SK-N-SH (cell line): ENCODE data around the gene ERMARD. TPM values are rescaled to one million over a fixed set of nuclear protein-coding genes. Genes with fewer than 3 reads are reported as not detected.

Experiments
- CTCF ChIA-PET: fragments of 300-600, 350-600 bp; formaldehyde crosslinking; extraction: SDS; loops from one replicate; lab custom pipeline; 2021; lab: Yijun Ruan, JAX
- POLR2A ChIA-PET: fragments of 350-600 bp; sonication (Branson Sonifier 250); formaldehyde crosslinking; extraction: SDS; loops from one replicate; lab custom pipeline; 2020; ENCODE audit warnings: antibody characterized with exemption, inconsistent platforms; lab: Yijun Ruan, JAX
- DNase-seq: peaks from one replicate; pipeline ENCODE4 v3.0.0; 2012
- H2AFZ ChIP-seq: fragments of 200-600 bp; sonication (generic); 2 replicates; pipeline ENCODE4 v1.8.1; 2016; ENCODE audit warnings: antibody characterized with exemption, mild to moderate bottlenecking, low read depth
- H3F3A ChIP-seq: fragments of 200-600 bp; sonication (generic); replicated peaks from 2 replicates; pipeline ENCODE3; 2016; ENCODE audit warnings: antibody characterized with exemption, mild to moderate bottlenecking; ENCODE audit not compliant: insufficient read depth
- H3K27ac ChIP-seq, 2 experiments: fragments of 200-500 bp in 1 of 2; fragments of 200-600 bp in 1 of 2; sonication (Bioruptor generic) in 1 of 2; sonication (generic), shearing (Covaris generic) in 1 of 2; 2 replicates each; pipeline versions ENCODE4 v1.5.1 to v1.6.1; 2014 to 2016; ENCODE audit warnings: low read depth in 2 of 2, inconsistent platforms in 1 of 2, low read length in 1 of 2, mild to moderate bottlenecking in 1 of 2, mixed read lengths in 1 of 2
- H3K27me3 ChIP-seq: fragments of 200-600 bp; sonication (generic), shearing (Covaris generic); 2 replicates; pipeline ENCODE4 v1.6.1; 2016; ENCODE audit warnings: mixed run types; ENCODE audit not compliant: insufficient read depth
- H3K36me3 ChIP-seq, 2 experiments: fragments of 200-500 bp in 1 of 2; fragments of 200-600 bp in 1 of 2; sonication (Bioruptor generic) in 1 of 2; sonication (generic) in 1 of 2; replicated peaks in 1 of 2; 2 replicates each; pipeline versions ENCODE3 to v1.5.1; 2014 to 2016; ENCODE audit warnings: low read length in 1 of 2, mild to moderate bottlenecking in 1 of 2; ENCODE audit not compliant: insufficient read depth in 2 of 2, control insufficient read depth in 1 of 2
- H3K4me1 ChIP-seq, 2 experiments: fragments of 200-500 bp in 1 of 2; fragments of 200-600 bp in 1 of 2; sonication (Bioruptor generic) in 1 of 2; sonication (generic), shearing (Covaris generic) in 1 of 2; 2 replicates each; pipeline versions ENCODE4 v1.5.1 to v1.6.1; 2014 to 2016; ENCODE audit warnings: low read depth in 1 of 2, low read length in 1 of 2, mixed run types in 1 of 2; ENCODE audit not compliant: insufficient read depth in 2 of 2, control insufficient read depth in 1 of 2
- H3K4me2 ChIP-seq: fragments of 200-600 bp; sonication (generic), shearing (Covaris generic); 2 replicates; pipeline ENCODE4 v1.6.1; 2017; ENCODE audit warnings: mixed run types
- H3K4me3 ChIP-seq, 2 experiments: fragments of 200-500 bp in 1 of 2; fragments of 200-600 bp in 1 of 2; sonication (Bioruptor generic) in 1 of 2; sonication (generic), shearing (Covaris generic) in 1 of 2; 2 replicates each; pipeline versions ENCODE4 v1.5.1 to v1.8.1; 2014 to 2016; ENCODE audit warnings: low read depth in 2 of 2, inconsistent platforms in 1 of 2, low read length in 1 of 2, mild to moderate bottlenecking in 1 of 2, mixed read lengths in 1 of 2, moderate library complexity in 1 of 2
- H3K79me2 ChIP-seq: fragments of 200-600 bp; sonication (generic); 2 replicates; pipeline ENCODE4 v1.8.1; 2017; ENCODE audit warnings: mild to moderate bottlenecking; ENCODE audit not compliant: insufficient read depth
- H3K9ac ChIP-seq: fragments of 200-600 bp; sonication (generic); 2 replicates; pipeline ENCODE4 v1.6.1; 2017; ENCODE audit warnings: mixed run types
- H3K9me2 ChIP-seq: fragments of 200-600 bp; sonication (generic); 2 replicates; pipeline ENCODE4 v1.6.1; 2017; ENCODE audit warnings: mixed run types
- H3K9me3 ChIP-seq: fragments of 200-600 bp; sonication (generic); 2 replicates; pipeline ENCODE4 v1.6.1; 2017; ENCODE audit warnings: mixed run types, mild to moderate bottlenecking, moderate library complexity
- H4K20me1 ChIP-seq: fragments of 200-600 bp; sonication (generic); 2 replicates; pipeline ENCODE4 v1.6.1; 2017; ENCODE audit warnings: mild to moderate bottlenecking, mixed run types; ENCODE audit not compliant: insufficient read depth
- EP300 ChIP-seq, 2 experiments: IDR thresholded peaks; 2 replicates each; pipeline versions ENCODE4 v1.4.0 to v1.6.1; 2012; ENCODE audit warnings: borderline replicate concordance in 1 of 2, low read depth in 1 of 2, low read length in 1 of 2
- RCOR1 ChIP-seq: fragments of 150-350 bp; IDR thresholded peaks from 2 replicates; pipeline ENCODE4 v1.6.1; 2017; ENCODE audit warnings: antibody characterized with exemption, low read length
- RXRA ChIP-seq: IDR thresholded peaks from 2 replicates; pipeline ENCODE4 v1.4.0; 2012; ENCODE audit warnings: low read depth, mild to moderate bottlenecking, borderline replicate concordance
- TCF12 ChIP-seq: IDR thresholded peaks from 2 replicates; pipeline ENCODE4 v1.4.0; 2012
- WGBS: methylation state at CpG from one replicate; pipeline ENCODE4 v1.1.6; 2017; ENCODE audit warnings: low lambda C conversion rate; 5-methylcytosine and 5-hydroxymethylcytosine counted together
- polyA plus RNA-seq, 3 experiments: library from polyadenylated mRNA; depleted of rRNA; stranded (reverse); fragments of >200 nt; gene quantifications; 2 replicates each; pipeline ENCODE4 v1.2.3, GENCODE V29; 2012
- TF ChIP-seq, protein P1 (sequence below): fragments of 200-600 bp; sonication (generic); IDR thresholded peaks from 2 replicates; pipeline ENCODE4 v1.6.1; 2017; ENCODE audit warnings: antibody characterized with exemption, mild to moderate bottlenecking, moderate library complexity
- TF ChIP-seq, protein P2 (sequence below): IDR thresholded peaks from 2 replicates; pipeline ENCODE4 v1.4.0; 2012; ENCODE audit warnings: low read depth, borderline replicate concordance

ERMARD gene
- polyA plus RNA-seq, 1 of the 3 experiments (the other 2 are of a cell fraction) = 43.2 TPM

DNA sequence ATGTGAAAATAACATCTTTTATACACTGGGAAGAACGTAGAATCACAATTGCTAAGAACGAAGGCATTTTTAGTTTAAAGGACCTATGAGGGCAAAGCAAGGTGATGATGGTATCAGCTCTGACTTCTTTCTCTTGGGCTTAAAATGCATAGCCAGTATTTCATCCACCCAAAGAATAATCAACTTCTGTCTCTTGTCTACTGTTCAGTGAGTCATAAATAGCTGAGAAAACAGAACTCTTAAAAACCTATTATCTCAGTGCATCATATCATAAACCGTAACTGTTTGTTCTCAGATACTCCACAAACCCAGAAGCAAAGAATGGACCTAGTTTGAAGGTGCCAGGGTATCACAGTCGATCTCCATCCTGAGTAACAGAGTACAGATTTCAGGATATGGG lies 32.3 kb upstream of the ERMARD start:
- WGBS = 72% methylated on average over 4 of the region's 4 CpGs
- Histone ChIP-seq H3K27ac (no peak overlapping the region), H3K9me3 (no peaks in the 10 kb centered on the region), H3K4me2 (no peak overlapping the region), H3K79me2 (peaks cover 72% of the 10 kb centered on the region), H3K9me2 (no peaks in the 10 kb centered on the region), H3K4me1 (peaks cover 11 to 15% of the 10 kb centered on the region in 2 experiments; a peak in 3 of 4 replicates), H4K20me1 (peaks cover 23% of the 10 kb centered on the region), H2AFZ (no peak overlapping the region), H3F3A (peaks cover 19% of the 10 kb centered on the region), H3K9ac (no peak overlapping the region), H3K27me3 (no peaks in the 10 kb centered on the region), H3K4me3 (no peak overlapping the region), H3K36me3 (peaks cover 33 to 36% of the 10 kb centered on the region in 2 experiments)
- DNase-seq = no peak
- POLR2A ChIA-PET = interaction anchor here (0.8 kb wide), 1 partner anchor 14 kb away, joined by 3 read pairs; no protein-coding TSS in a partner anchor
- TF ChIP-seq TCF12 (peak; percentile 15; the same call in 1 of the 2 replicates), RXRA (no peak), EP300 (IDR thresholded peaks at IDR 0.05; ENCODE audit: borderline replicate concordance in 1 of 2, low read depth in 1 of 2, low read length in 1 of 2) (no peak)
- CTCF ChIA-PET = interaction anchor here (3.4 to 3.9 kb wide), 2 partner anchors 10 to 16 kb away, joined by 17 to 18 read pairs; partner anchors contain the start of genes C6orf120 and WDR27

DNA sequence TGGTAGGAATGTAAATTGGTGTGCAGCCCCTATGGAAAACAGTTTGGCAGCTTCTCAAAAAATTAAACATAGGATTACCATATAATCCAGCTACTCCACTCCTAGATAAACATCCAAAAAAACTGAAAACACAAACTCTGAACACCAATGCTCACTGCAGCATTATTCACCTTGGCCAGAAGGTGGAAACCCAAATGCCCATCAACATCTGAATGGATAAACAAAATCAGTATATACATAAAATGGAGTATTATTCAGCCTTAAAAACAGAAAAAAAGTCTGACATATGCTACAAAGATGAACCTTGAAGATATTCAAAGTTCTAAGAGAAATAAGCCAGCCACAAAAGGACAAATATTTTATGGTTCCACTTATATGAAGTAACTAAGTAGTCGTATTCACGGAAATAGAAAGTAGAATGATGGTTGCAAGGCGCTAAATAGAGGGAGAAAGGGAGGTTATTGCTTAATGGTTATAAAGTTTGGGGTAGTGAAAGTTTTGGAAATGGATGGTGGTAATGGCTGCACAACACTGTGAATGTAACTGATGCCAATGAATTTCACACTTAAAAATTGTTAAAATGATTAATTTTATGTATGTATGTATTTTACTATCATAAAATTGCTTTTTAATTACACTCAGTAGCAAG lies 31.1 kb upstream of the ERMARD start:
- Histone ChIP-seq H3K27ac (no peak overlapping the region), H3K9ac (no peak overlapping the region), H3K27me3 (no peaks in the 10 kb centered on the region)
- TF ChIP-seq, protein P1, sequence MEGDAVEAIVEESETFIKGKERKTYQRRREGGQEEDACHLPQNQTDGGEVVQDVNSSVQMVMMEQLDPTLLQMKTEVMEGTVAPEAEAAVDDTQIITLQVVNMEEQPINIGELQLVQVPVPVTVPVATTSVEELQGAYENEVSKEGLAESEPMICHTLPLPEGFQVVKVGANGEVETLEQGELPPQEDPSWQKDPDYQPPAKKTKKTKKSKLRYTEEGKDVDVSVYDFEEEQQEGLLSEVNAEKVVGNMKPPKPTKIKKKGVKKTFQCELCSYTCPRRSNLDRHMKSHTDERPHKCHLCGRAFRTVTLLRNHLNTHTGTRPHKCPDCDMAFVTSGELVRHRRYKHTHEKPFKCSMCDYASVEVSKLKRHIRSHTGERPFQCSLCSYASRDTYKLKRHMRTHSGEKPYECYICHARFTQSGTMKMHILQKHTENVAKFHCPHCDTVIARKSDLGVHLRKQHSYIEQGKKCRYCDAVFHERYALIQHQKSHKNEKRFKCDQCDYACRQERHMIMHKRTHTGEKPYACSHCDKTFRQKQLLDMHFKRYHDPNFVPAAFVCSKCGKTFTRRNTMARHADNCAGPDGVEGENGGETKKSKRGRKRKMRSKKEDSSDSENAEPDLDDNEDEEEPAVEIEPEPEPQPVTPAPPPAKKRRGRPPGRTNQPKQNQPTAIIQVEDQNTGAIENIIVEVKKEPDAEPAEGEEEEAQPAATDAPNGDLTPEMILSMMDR = peak; percentile 29; the same call in 1 of the 2 replicates
- no peak for TF ChIP-seq RCOR1
- TF ChIP-seq, protein P2, sequence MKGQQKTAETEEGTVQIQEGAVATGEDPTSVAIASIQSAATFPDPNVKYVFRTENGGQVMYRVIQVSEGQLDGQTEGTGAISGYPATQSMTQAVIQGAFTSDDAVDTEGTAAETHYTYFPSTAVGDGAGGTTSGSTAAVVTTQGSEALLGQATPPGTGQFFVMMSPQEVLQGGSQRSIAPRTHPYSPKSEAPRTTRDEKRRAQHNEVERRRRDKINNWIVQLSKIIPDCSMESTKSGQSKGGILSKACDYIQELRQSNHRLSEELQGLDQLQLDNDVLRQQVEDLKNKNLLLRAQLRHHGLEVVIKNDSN = no peak
- TF ChIP-seq, all 33 proteins: peak for 1
- peaks cover 23% of the 10 kb centered on the region for H4K20me1 ChIP-seq
- no peak overlapping the region for H3K4me3 ChIP-seq
- H2AFZ ChIP-seq = no peak overlapping the region
- ChIA-PET CTCF (interaction anchor here (0.6 to 3.9 kb wide), 4 partner anchors 11 to 17 kb away, joined by 3 to 18 read pairs (median 14); partner anchors contain the start of genes C6orf120 and WDR27), POLR2A (no interaction called here)
- peaks cover 24 to 25% of the 10 kb centered on the region in 2 experiments for H3K36me3 ChIP-seq
- H3K9me3 ChIP-seq = no peaks in the 10 kb centered on the region
- H3F3A ChIP-seq = peaks cover 19% of the 10 kb centered on the region
- 98% methylated on average over 3 of the region's 3 CpGs for WGBS
- no peak for DNase-seq
- no peaks in the 10 kb centered on the region for H3K9me2 ChIP-seq
- H3K79me2 ChIP-seq = peaks cover 72% of the 10 kb centered on the region
- H3K4me2 ChIP-seq = no peak overlapping the region
- H3K4me1 ChIP-seq = peaks cover 13 to 15% of the 10 kb centered on the region in 2 experiments; a peak in 3 of 4 replicates
